GM23248 (cell line): Measurements from ENCODE around the gene NSG2. TPM values are rescaled to one million over a fixed set of nuclear protein-coding genes. Genes with fewer than 3 reads are reported as not detected.

Experiments used
- DNase-seq: peaks from one replicate; pipeline ENCODE4 v3.0.0-alpha.2; 2015
- H2AFZ ChIP-seq: fragments of 200-600 bp; sonication (generic); 2 replicates; pipeline ENCODE4 v1.6.1; 2016; ENCODE audit warnings: antibody characterized with exemption
- H3F3A ChIP-seq: fragments of 200-600 bp; sonication (generic); 2 replicates; pipeline ENCODE4 v1.6.1; 2016; ENCODE audit warnings: mild to moderate bottlenecking, antibody characterized with exemption, mixed run types; ENCODE audit not compliant: insufficient read depth
- H3K27ac ChIP-seq: fragments of 200-600 bp; sonication (generic); 2 replicates; pipeline ENCODE4 v1.5.1; 2016; ENCODE audit warnings: mild to moderate bottlenecking
- H3K27me3 ChIP-seq: fragments of 200-600 bp; sonication (generic); replicated peaks from 2 replicates; pipeline ENCODE4 v1.6.1; 2016; ENCODE audit warnings: mild to moderate bottlenecking; ENCODE audit not compliant: insufficient read depth
- H3K36me3 ChIP-seq: fragments of 200-600 bp; sonication (generic); 2 replicates; pipeline ENCODE4 v1.6.1; 2016; ENCODE audit warnings: low read depth, mild to moderate bottlenecking
- H3K4me1 ChIP-seq: fragments of 200-600 bp; sonication (generic); 2 replicates; pipeline ENCODE4 v1.6.1; 2016; ENCODE audit warnings: mild to moderate bottlenecking; ENCODE audit not compliant: insufficient read depth
- H3K4me2 ChIP-seq: fragments of 200-600 bp; sonication (generic); one replicate; pipeline ENCODE4 v1.6.1; 2016; ENCODE audit warnings: mild to moderate bottlenecking; ENCODE audit not compliant: unreplicated experiment
- H3K4me3 ChIP-seq: fragments of 200-600 bp; sonication (generic); 2 replicates; pipeline ENCODE4 v1.5.1; 2016; ENCODE audit warnings: mild to moderate bottlenecking
- H3K79me2 ChIP-seq: fragments of 200-600 bp; sonication (generic); 2 replicates; pipeline ENCODE4 v1.6.1; 2016; ENCODE audit warnings: mild to moderate bottlenecking; ENCODE audit not compliant: insufficient read depth
- H3K9ac ChIP-seq: fragments of 200-600 bp; sonication (generic); 2 replicates; pipeline ENCODE4 v1.6.1; 2016; ENCODE audit warnings: mild to moderate bottlenecking
- H3K9me2 ChIP-seq: fragments of 200-600 bp; sonication (generic); 2 replicates; pipeline ENCODE4 v1.6.1; 2016; ENCODE audit warnings: mixed run types, mild to moderate bottlenecking, moderate library complexity; ENCODE audit not compliant: insufficient read depth
- H3K9me3 ChIP-seq: fragments of 200-600 bp; sonication (generic); one replicate; pipeline ENCODE4 v1.6.1; 2017; ENCODE audit warnings: low read depth
- H4K20me1 ChIP-seq: fragments of 200-600 bp; sonication (generic); 2 replicates; pipeline ENCODE4 v1.6.0; 2016; ENCODE audit not compliant: insufficient read depth
- EZH2 ChIP-seq: fragments of 200-600 bp; sonication (generic); IDR thresholded peaks from 2 replicates; pipeline ENCODE4 v1.6.1; 2018; ENCODE audit warnings: antibody characterized with exemption, mild to moderate bottlenecking; ENCODE audit not compliant: insufficient read depth, poor library complexity, severe bottlenecking
- EZH2phosphoT487 ChIP-seq: fragments of 200-600 bp; sonication (generic); IDR thresholded peaks from 2 replicates; pipeline ENCODE4 v1.6.1; 2018; ENCODE audit warnings: antibody characterized with exemption, moderate library complexity, mild to moderate bottlenecking, low read depth; ENCODE audit not compliant: insufficient read depth
- WGBS, 2 experiments: methylation state at CpG; one replicate each; pipeline ENCODE4 v1.1.6; 2015 to 2017; ENCODE audit warnings: low lambda C conversion rate in 2 of 2, low coverage in 1 of 2; ENCODE audit errors: missing lambda C conversion rate in 2 of 2; 5-methylcytosine and 5-hydroxymethylcytosine counted together
- in situ Hi-C: fragments of 300-500 bp; cut with MboI; formaldehyde crosslinking; loops from 2 replicates; pipeline ENCODE4 v1.15.0; 2020
- polyA plus RNA-seq: library from polyadenylated mRNA; unstranded; fragments of >200 nt; fragmentation: Nextera tagmentation; extraction: Ambion mirVana; gene quantifications from 2 replicates; pipeline ENCODE4 v1.2.1, GENCODE V29; 2016
- total RNA-seq: library from RNA; depleted of rRNA; stranded (reverse); fragments of >200 nt; shearing (Covaris generic); gene quantifications from 2 replicates; pipeline ENCODE4 v1.2.3, GENCODE V29; 2014

The NSG2 gene
- total and polyA plus RNA-seq, 2 experiments from 2014 or later, result not detected

DNA sequence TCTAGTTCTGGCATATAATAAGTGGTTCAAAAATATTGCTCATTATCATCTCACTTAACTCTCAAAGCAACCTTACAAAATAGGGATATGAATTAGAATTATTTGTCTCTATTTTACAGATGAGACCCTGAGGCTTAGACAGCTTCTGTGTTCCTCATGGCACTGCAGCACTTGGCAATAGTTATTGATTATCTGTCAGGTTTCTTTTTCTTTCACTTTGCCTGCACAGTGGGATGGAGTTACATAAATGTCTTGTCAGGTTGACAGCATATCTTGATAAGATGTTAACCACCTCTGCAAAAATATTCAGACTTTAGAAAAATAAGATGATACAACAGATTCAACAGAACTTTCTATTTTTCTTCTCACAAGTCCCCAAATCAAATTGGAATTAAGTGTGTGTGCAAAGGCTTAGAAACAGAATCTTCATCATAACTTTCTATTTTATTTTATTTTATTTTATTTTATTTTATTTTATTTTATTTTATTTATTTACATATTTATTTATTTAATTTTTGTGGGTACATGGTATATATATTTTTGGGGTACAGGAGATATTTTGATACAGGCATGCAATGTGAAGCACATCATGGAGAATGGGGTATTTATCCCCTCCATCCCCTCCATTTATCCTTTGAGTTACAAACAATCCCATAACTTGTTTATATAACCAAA lies 17.7 kb downstream of the NSG2 start:
- no peak for TF ChIP-seq EZH2
- no peak for TF ChIP-seq EZH2phosphoT487
- Histone ChIP-seq H3F3A (no peaks in the 10 kb centered on the region), H2AFZ (no peak overlapping the region), H3K27ac (no peak overlapping the region), H3K4me3 (no peak overlapping the region), H3K36me3 (no peaks in the 10 kb centered on the region), H3K9ac (no peak overlapping the region), H3K4me2 (no peak overlapping the region), H3K4me1 (no peaks in the 10 kb centered on the region), H3K27me3 (no peaks in the 10 kb centered on the region), H3K79me2 (no peaks in the 10 kb centered on the region), H3K9me3 (no peaks in the 10 kb centered on the region), H4K20me1 (no peaks in the 10 kb centered on the region), H3K9me2 (no peaks in the 10 kb centered on the region)
- in situ Hi-C loops, result no loop called here
- no peak for DNase-seq

- 2 to 5% methylated on average over 8 of the region's 8 CpGs for WGBS, 2 experiments
- Histone ChIP-seq H3K4me2 (no peak overlapping the region), H3K36me3 (no peaks in the 10 kb centered on the region), H3K9ac (no peak overlapping the region), H4K20me1 (no peaks in the 10 kb centered on the region), H3K9me3 (no peaks in the 10 kb centered on the region), H3K27me3 (no peaks in the 10 kb centered on the region), H3K9me2 (no peaks in the 10 kb centered on the region), H3K4me3 (no peak overlapping the region), H2AFZ (no peak overlapping the region), H3F3A (no peaks in the 10 kb centered on the region), H3K4me1 (no peaks in the 10 kb centered on the region), H3K27ac (no peak overlapping the region), H3K79me2 (no peaks in the 10 kb centered on the region)
- no peak for TF ChIP-seq EZH2phosphoT487
- no peak for TF ChIP-seq EZH2
- DNase-seq, result peak; percentile 6
- in situ Hi-C loops, result no loop called here
Observed at GRCh38 chr5:174064171-174064570, 18.7 kb downstream of the NSG2 start.

- no peaks in the 10 kb centered on the region for H3K4me1 ChIP-seq
- no peak overlapping the region for H3K9ac ChIP-seq
- no peaks in the 10 kb centered on the region for H3K9me3 ChIP-seq
- H3K79me2 ChIP-seq, result no peaks in the 10 kb centered on the region
- 22 to 29% methylated on average over 8 of the region's 8 CpGs for whole genome bisulfite sequencing, 2 experiments
- H3K4me2 ChIP-seq, result no peak overlapping the region
- no peaks in the 10 kb centered on the region for H3K9me2 ChIP-seq
- in situ Hi-C loops, result no loop called here
- H3K4me3 ChIP-seq, result no peak overlapping the region
- H4K20me1 ChIP-seq, result no peaks in the 10 kb centered on the region
- DNase-seq, result no peak
- TF ChIP-seq EZH2 (no peak), EZH2phosphoT487 (no peak)
- no peak overlapping the region for H3K27ac ChIP-seq
- H2AFZ ChIP-seq, result no peak overlapping the region
- H3F3A ChIP-seq, result no peaks in the 10 kb centered on the region
- H3K36me3 ChIP-seq, result no peaks in the 10 kb centered on the region
- no peaks in the 10 kb centered on the region for H3K27me3 ChIP-seq
Observed at GRCh38 chr5:174065528-174066197, 20.2 kb downstream of the NSG2 start.

DNA sequence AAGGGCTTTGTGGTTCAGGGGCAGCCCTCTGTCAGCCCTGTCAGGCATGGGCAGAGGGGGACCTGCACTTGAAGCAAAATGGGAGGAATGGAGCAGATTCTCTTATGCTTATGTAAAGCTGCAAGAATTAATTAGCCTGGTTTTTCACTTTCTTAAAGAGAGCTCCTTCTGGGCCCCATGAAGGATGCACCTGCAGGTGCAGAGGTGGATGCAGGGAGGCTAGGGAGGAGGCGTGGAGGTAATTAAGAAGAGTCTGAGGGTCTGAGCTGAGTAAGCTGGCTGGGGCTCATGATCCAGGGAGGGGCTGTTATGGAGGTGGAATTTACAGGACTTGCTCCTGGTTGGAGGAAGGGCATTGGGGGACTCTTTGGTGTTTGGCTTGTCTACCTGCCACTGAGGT lies 22.0 kb downstream of the NSG2 start:
- in situ Hi-C loops, result no loop called here
- no peak for DNase-seq
- no peak overlapping the region for H3K27ac ChIP-seq

More for the DNA sequence above, 22.0 kb downstream of the NSG2 start:
- Histone ChIP-seq H3K9me3 (no peaks in the 10 kb centered on the region), H3K4me1 (no peaks in the 10 kb centered on the region), H3K36me3 (no peaks in the 10 kb centered on the region), H3K9ac (no peak overlapping the region), H2AFZ (no peak overlapping the region), H3K79me2 (no peaks in the 10 kb centered on the region), H4K20me1 (no peaks in the 10 kb centered on the region), H3K4me2 (no peak overlapping the region), H3F3A (no peaks in the 10 kb centered on the region), H3K9me2 (no peaks in the 10 kb centered on the region), H3K27me3 (no peaks in the 10 kb centered on the region), H3K4me3 (no peak overlapping the region)
- TF ChIP-seq EZH2phosphoT487 (no peak), EZH2 (no peak)
- WGBS, 2 experiments, result 5 to 29% methylated on average over 1 of the region's 1 CpG
